ENCODE data around the gene ITGAX.

- TF ChIP-seq CTCF (conservative IDR thresholded peaks at IDR 0.05; ENCODE audit: low read depth, low read length) (no peak), EZH2 (IDR thresholded peaks at IDR 0.05; ENCODE audit: low read length, unreplicated experiment) (no peak)
Observed at GRCh38 chr16:31344712-31345111, 10.3 kb upstream of the ITGAX start.
